HEK293T (cell line): Measurements from ENCODE around the gene BICC1.

Experiments
- CTBP1 ChIP-seq: fragments of 450-650 bp; IDR thresholded peaks from 2 replicates; pipeline ENCODE4 v1.6.1; 2016; ENCODE audit warnings: borderline replicate concordance
- FOXK2 ChIP-seq: fragments of 450-650 bp; IDR thresholded peaks from 2 replicates; pipeline ENCODE4 v1.6.1; 2016; ENCODE audit warnings: mild to moderate bottlenecking
- NFRKB ChIP-seq: fragments of 450-650 bp; IDR thresholded peaks from 2 replicates; pipeline ENCODE4 v1.6.1; 2016; ENCODE audit warnings: mild to moderate bottlenecking, moderate library complexity

DNA sequence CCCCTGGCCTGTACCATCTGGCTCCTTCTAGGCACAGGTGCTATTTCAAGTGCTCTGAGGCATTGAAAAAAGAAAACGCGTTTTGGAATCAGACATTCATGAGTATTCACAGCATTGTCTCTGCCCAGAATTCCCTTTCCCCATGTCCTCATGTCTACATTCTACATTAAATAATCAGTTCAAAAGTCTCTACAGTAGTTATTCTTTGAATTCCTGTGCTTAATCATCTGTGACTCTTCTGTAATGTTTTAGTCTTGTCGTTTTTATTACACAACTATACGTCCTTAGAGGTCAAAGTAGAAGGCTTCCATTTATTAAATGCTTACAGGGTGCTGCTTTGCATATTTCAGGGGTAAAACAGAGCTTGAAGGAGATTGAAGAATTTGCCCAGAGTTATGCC, 95.7 kb downstream of the BICC1 start:
- no peak for TF ChIP-seq FOXK2
- TF ChIP-seq CTBP1, result no peak
- no peak for TF ChIP-seq NFRKB
